Measurements from ENCODE around the gene RTN4RL1.

The RTN4RL1 gene

GRCh38 chr17:1934901-1935300 is 90.2 kb downstream of the RTN4RL1 start:
- TF ChIP-seq CTCF (IDR thresholded peaks at IDR 0.05; ENCODE audit: low read length), result no peak
- no peak for TF ChIP-seq EZH2 (IDR thresholded peaks at IDR 0.05; ENCODE audit: borderline replicate concordance, low read length)
- no peak overlapping the region for H2AFZ ChIP-seq (ENCODE audit: low read length)
- no peaks in the 10 kb centered on the region for H4K20me1 ChIP-seq (ENCODE audit: insufficient read depth, low read length)
- no peaks in the 10 kb centered on the region for H3K4me1 ChIP-seq (ENCODE audit: insufficient read depth, low read length, severe bottlenecking)
- no peak overlapping the region for H3K9ac ChIP-seq (ENCODE audit: low read length)
- no peaks in the 10 kb centered on the region for H3K36me3 ChIP-seq (ENCODE audit: insufficient read depth, low read length)
- no peaks in the 10 kb centered on the region for H3F3A ChIP-seq (ENCODE audit: insufficient read depth, low read length)
- peaks cover 7% of the 10 kb centered on the region; the same call in 1 of the 2 replicates for H3K27me3 ChIP-seq (ENCODE audit: insufficient read depth, low read length)
- no peaks in the 10 kb centered on the region for H3K9me2 ChIP-seq (ENCODE audit: low read depth, low read length)
- H3K9me3 ChIP-seq (ENCODE audit: low read length), result no peaks in the 10 kb centered on the region
- H3K79me2 ChIP-seq (ENCODE audit: insufficient read depth, low read length), result no peaks in the 10 kb centered on the region
- no peak overlapping the region for H3K4me3 ChIP-seq (ENCODE audit: low read depth, low read length, poor library complexity, severe bottlenecking)
- no peak overlapping the region for H3K27ac ChIP-seq (ENCODE audit: low read depth, low read length, poor library complexity, severe bottlenecking)
- H3K4me2 ChIP-seq (ENCODE audit: low read length), result no peak overlapping the region

- no peaks in the 10 kb centered on the region for H3K4me1 ChIP-seq (ENCODE audit: insufficient read depth, low read length, severe bottlenecking)
- H3K9me2 ChIP-seq (ENCODE audit: low read depth, low read length), result no peaks in the 10 kb centered on the region
- TF ChIP-seq CTCF (IDR thresholded peaks at IDR 0.05; ENCODE audit: low read length) (no peak), EZH2 (IDR thresholded peaks at IDR 0.05; ENCODE audit: borderline replicate concordance, low read length) (no peak)
- H4K20me1 ChIP-seq (ENCODE audit: insufficient read depth, low read length), result no peaks in the 10 kb centered on the region
- no peak overlapping the region for H3K9ac ChIP-seq (ENCODE audit: low read length)
- no peaks in the 10 kb centered on the region for H3K36me3 ChIP-seq (ENCODE audit: insufficient read depth, low read length)
- H3K4me3 ChIP-seq (ENCODE audit: low read depth, low read length, poor library complexity, severe bottlenecking), result no peak overlapping the region
- no peaks in the 10 kb centered on the region for H3F3A ChIP-seq (ENCODE audit: insufficient read depth, low read length)
- no peak overlapping the region for H3K27ac ChIP-seq (ENCODE audit: low read depth, low read length, poor library complexity, severe bottlenecking)
- H3K4me2 ChIP-seq (ENCODE audit: low read length), result no peak overlapping the region
- H3K27me3 ChIP-seq (ENCODE audit: insufficient read depth, low read length), result peaks cover 3% of the 10 kb centered on the region; the same call in 1 of the 2 replicates
- H2AFZ ChIP-seq (ENCODE audit: low read length), result no peak overlapping the region
- H3K79me2 ChIP-seq (ENCODE audit: insufficient read depth, low read length), result no peaks in the 10 kb centered on the region
- H3K9me3 ChIP-seq (ENCODE audit: low read length), result no peaks in the 10 kb centered on the region
These were observed 91.0 kb downstream of the RTN4RL1 start for GRCh38 chr17:1933875-1934715.

GRCh38 chr17:1931844-1932579 is 93.1 kb downstream of the RTN4RL1 start:
- Histone ChIP-seq H2AFZ (ENCODE audit: low read length) (no peak overlapping the region), H3F3A (ENCODE audit: insufficient read depth, low read length) (no peaks in the 10 kb centered on the region), H3K27ac (ENCODE audit: low read depth, low read length, poor library complexity, severe bottlenecking) (no peak overlapping the region), H3K9ac (ENCODE audit: low read length) (no peak overlapping the region), H3K36me3 (ENCODE audit: insufficient read depth, low read length) (no peaks in the 10 kb centered on the region), H3K4me2 (ENCODE audit: low read length) (no peak overlapping the region), H3K79me2 (ENCODE audit: insufficient read depth, low read length) (no peaks in the 10 kb centered on the region), H4K20me1 (ENCODE audit: insufficient read depth, low read length) (no peaks in the 10 kb centered on the region), H3K27me3 (ENCODE audit: insufficient read depth, low read length) (no peaks in the 10 kb centered on the region; the same call in 1 of the 2 replicates), H3K4me1 (ENCODE audit: insufficient read depth, low read length, severe bottlenecking) (no peaks in the 10 kb centered on the region), H3K4me3 (ENCODE audit: low read depth, low read length, poor library complexity, severe bottlenecking) (no peak overlapping the region), H3K9me2 (ENCODE audit: low read depth, low read length) (no peaks in the 10 kb centered on the region), H3K9me3 (ENCODE audit: low read length) (no peaks in the 10 kb centered on the region)
- no peak for TF ChIP-seq CTCF (IDR thresholded peaks at IDR 0.05; ENCODE audit: low read length)
- no peak for TF ChIP-seq EZH2 (IDR thresholded peaks at IDR 0.05; ENCODE audit: borderline replicate concordance, low read length)

Data from OCI-LY1 (cell line).